Measurements from ENCODE around the gene APOD.
A peak's percentile ranks its signal among the peaks of the same experiment; 100 is the strongest.
"Not testable (repeated sequence)": the region's sequence is repeated elsewhere in the genome, so short reads cannot be mapped to it uniquely, and the experiment has no call there.

APOD gene

DNA sequence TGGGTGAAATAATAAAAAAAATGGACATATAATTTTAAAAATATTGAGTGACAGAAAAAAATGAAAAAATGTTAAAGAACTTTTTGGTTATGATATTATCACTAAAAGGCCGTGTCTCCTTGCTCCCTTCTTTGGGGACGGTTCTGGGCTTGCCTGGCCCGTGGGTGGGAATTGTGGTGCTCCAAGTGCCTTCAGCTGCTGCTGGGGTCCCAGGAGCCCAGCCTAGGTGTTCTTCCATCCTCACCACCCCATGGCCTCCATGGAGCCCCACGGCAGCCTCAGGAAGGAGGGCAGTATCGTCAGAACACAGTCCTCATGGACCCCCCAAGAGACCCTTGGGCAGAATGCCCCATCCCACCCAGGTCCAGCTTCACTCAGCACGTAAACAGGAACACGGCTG, 45.9 kb upstream of the APOD start:
- H3K9me3 ChIP-seq (replicated peaks; ENCODE audit: insufficient read depth, low read length); H3K4me3 ChIP-seq (ENCODE audit: low read length); H3K79me2 ChIP-seq (ENCODE audit: low read length); H3K9me2 ChIP-seq (replicated peaks; ENCODE audit: insufficient read depth, low read length); H3K27ac ChIP-seq (ENCODE audit: low read length); H2AFZ ChIP-seq (ENCODE audit: low read length); H3K4me2 ChIP-seq (ENCODE audit: low read depth, low read length); H4K20me1 ChIP-seq (ENCODE audit: insufficient read depth, low read length); H3K9ac ChIP-seq (ENCODE audit: low read length); H3K36me3 ChIP-seq (replicated peaks; ENCODE audit: insufficient read depth, low read length); H3F3A ChIP-seq (ENCODE audit: insufficient read depth, low read length); H3K27me3 ChIP-seq (replicated peaks; ENCODE audit: insufficient read depth, low read length); H3K4me1 ChIP-seq (ENCODE audit: low read length); DNase-seq: not testable (repeated sequence)

DNA sequence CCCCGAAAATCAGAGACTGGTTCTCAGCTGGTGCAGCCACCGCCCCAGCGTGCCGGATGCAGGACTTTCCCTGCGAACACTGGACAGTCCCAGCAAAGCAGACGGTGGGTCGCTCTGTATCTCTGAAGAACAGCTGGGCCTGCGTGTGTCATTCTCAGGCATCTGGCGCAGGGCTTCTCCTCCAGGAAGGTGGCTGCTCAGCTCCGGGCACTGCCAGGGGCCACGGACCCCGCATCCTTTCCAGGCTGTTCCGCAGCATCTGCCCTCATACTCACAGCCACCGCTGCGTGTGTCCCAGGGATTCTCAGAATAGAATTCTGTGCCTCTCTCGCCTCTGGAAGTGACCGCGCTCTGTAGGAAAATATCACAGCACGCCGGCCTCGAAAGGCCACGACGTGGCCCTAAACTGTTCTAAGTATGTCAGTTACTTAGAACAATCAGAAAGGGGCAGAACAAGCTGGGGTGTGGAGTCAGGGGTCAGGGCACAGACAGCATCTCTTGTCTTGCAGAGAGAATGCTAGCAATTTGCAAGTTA, 44.7 kb upstream of the APOD start:
- DNase-seq; H3K79me2 ChIP-seq (ENCODE audit: low read length); H4K20me1 ChIP-seq (ENCODE audit: insufficient read depth, low read length); H3F3A ChIP-seq (ENCODE audit: insufficient read depth, low read length); H3K36me3 ChIP-seq (replicated peaks; ENCODE audit: insufficient read depth, low read length); H3K9me3 ChIP-seq (replicated peaks; ENCODE audit: insufficient read depth, low read length); H3K27me3 ChIP-seq (replicated peaks; ENCODE audit: insufficient read depth, low read length); H3K27ac ChIP-seq (ENCODE audit: low read length); H3K4me3 ChIP-seq (ENCODE audit: low read length); H3K4me2 ChIP-seq (ENCODE audit: low read depth, low read length); H3K9me2 ChIP-seq (replicated peaks; ENCODE audit: insufficient read depth, low read length); H3K4me1 ChIP-seq (ENCODE audit: low read length); H3K9ac ChIP-seq (ENCODE audit: low read length); H2AFZ ChIP-seq (ENCODE audit: low read length): not testable (repeated sequence)

DNA sequence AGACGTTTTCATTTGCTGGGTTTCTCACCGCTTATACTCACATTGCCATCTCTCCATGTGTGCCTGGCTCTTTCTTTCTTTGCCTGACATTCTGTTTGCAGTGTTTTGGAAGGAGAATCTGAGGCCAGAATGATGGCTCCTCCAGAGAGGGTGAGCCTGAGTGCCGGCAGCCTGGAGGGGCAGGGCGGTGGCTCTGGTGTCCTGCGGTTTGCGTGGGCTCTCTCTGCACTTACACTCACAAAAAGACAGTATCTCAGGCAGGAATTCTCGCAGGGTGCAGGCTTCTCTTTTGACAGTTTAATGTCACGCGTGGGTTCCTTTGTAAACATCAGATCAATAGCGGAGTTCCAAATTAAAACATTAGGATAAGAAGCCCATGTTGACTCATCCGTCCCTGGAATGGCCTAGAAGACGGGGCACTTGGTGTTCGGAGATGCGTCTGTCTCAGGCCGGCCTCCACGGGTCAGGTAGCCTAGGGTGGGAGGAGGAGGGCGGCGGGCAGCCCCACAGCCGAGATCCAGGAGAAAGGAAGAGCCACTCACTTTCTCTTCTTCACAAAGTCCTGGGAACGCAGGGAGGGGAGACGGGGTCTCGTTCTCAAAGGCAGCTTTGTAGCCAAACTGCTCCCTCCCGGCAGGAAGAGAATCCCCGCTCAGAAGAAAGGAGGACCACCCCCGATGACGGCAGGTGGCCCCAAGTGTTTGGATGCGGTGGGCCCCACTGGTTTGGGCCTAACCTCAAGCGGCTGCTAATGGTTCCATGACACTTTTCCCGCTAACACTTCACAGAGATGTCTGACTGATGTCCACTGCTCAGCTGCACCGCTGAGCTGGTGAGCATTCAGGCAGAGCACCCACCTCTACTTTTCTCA, 44.0 kb upstream of the APOD start:
- H3K27ac ChIP-seq (ENCODE audit: low read length); H2AFZ ChIP-seq (ENCODE audit: low read length); H3K9me2 ChIP-seq (replicated peaks; ENCODE audit: insufficient read depth, low read length); H4K20me1 ChIP-seq (ENCODE audit: insufficient read depth, low read length); H3F3A ChIP-seq (ENCODE audit: insufficient read depth, low read length); H3K4me1 ChIP-seq (ENCODE audit: low read length); H3K9me3 ChIP-seq (replicated peaks; ENCODE audit: insufficient read depth, low read length); H3K9ac ChIP-seq (ENCODE audit: low read length); DNase-seq; H3K27me3 ChIP-seq (replicated peaks; ENCODE audit: insufficient read depth, low read length); H3K4me2 ChIP-seq (ENCODE audit: low read depth, low read length); H3K79me2 ChIP-seq (ENCODE audit: low read length); H3K36me3 ChIP-seq (replicated peaks; ENCODE audit: insufficient read depth, low read length); H3K4me3 ChIP-seq (ENCODE audit: low read length): not testable (repeated sequence)

DNA sequence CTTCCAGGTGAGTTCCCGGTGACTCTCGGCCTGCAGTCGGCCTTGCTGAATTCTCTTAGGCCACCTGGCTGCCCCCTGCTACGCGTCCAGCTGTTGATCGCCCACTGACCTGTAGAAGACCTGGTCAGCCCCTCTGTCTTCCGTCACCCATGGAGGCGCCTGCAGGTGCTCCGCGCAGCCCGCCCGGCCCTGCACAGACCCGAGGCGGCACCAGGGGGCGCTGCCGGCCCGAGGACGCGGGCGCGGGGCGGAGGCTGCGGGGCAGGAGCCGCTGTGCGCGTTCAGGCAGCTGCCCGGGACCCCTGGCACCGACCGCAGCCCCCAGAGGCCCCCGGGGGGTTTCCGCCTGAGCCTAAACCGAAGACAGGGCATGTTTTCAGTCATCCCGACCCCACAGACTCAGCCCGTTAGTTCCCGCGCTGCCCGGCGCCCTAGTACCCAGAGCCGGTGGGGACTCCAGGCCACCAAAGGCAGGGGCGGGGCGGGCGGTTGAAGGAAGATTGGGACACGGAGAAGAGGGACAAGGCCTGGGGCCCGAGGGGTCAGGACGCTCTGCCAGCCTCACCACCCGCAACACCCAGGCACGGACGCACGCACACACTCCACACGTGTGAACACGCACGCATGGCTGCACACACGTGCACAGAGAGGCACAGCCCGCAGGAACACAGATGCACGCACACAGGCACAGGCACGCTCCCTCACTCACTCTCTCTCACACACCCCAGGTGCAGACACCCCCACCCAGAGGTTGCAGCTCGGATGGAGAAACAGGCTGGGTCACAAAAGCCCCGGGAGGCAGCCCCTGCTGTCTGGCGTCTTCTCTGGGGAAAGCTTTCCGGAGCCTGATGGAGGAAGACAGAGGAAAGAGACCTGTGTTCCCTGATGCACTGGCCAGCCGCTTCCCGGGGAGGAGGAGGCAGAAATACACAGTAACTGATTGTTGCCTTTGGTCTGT, 41.1 kb upstream of the APOD start:
- H3K9me2 ChIP-seq (replicated peaks; ENCODE audit: insufficient read depth, low read length); H3K36me3 ChIP-seq (replicated peaks; ENCODE audit: insufficient read depth, low read length); H4K20me1 ChIP-seq (ENCODE audit: insufficient read depth, low read length); H2AFZ ChIP-seq (ENCODE audit: low read length); H3F3A ChIP-seq (ENCODE audit: insufficient read depth, low read length); H3K4me1 ChIP-seq (ENCODE audit: low read length); DNase-seq; H3K9me3 ChIP-seq (replicated peaks; ENCODE audit: insufficient read depth, low read length); H3K9ac ChIP-seq (ENCODE audit: low read length); H3K27me3 ChIP-seq (replicated peaks; ENCODE audit: insufficient read depth, low read length); H3K4me3 ChIP-seq (ENCODE audit: low read length); H3K79me2 ChIP-seq (ENCODE audit: low read length); H3K27ac ChIP-seq (ENCODE audit: low read length): not testable (repeated sequence)
- peak overlapping the region; percentile 54; the same call in 1 of the 2 replicates for H3K4me2 ChIP-seq (ENCODE audit: low read depth, low read length)

DNA sequence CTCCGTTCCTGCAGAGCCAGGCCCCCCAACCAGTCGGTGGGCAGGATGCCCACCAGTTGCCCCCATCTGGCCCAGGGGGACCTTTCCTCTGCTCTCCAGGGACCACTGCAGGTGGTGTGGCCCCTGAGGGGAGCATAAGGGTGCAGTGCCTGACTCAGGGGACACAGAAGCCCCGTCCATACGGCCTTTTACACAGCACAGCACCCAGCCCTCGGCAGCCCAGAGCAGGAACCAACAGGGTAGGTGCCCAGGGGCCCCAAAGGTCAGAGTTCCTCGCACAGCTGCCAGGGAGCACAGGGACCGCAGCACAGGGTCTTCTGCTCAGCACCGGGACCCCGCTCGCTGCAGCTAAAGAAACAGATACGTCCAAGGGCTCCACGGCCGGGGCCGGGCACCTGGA, 40.4 kb upstream of the APOD start:
- not testable (repeated sequence) for H3K36me3 ChIP-seq (replicated peaks; ENCODE audit: insufficient read depth, low read length); DNase-seq; H3K9ac ChIP-seq (ENCODE audit: low read length); H3K9me2 ChIP-seq (replicated peaks; ENCODE audit: insufficient read depth, low read length); H3K27me3 ChIP-seq (replicated peaks; ENCODE audit: insufficient read depth, low read length); H2AFZ ChIP-seq (ENCODE audit: low read length); H3F3A ChIP-seq (ENCODE audit: insufficient read depth, low read length); H3K79me2 ChIP-seq (ENCODE audit: low read length); H3K4me3 ChIP-seq (ENCODE audit: low read length); H3K9me3 ChIP-seq (replicated peaks; ENCODE audit: insufficient read depth, low read length); H3K27ac ChIP-seq (ENCODE audit: low read length); H4K20me1 ChIP-seq (ENCODE audit: insufficient read depth, low read length); H3K4me1 ChIP-seq (ENCODE audit: low read length); H3K4me2 ChIP-seq (ENCODE audit: low read depth, low read length)

DNA sequence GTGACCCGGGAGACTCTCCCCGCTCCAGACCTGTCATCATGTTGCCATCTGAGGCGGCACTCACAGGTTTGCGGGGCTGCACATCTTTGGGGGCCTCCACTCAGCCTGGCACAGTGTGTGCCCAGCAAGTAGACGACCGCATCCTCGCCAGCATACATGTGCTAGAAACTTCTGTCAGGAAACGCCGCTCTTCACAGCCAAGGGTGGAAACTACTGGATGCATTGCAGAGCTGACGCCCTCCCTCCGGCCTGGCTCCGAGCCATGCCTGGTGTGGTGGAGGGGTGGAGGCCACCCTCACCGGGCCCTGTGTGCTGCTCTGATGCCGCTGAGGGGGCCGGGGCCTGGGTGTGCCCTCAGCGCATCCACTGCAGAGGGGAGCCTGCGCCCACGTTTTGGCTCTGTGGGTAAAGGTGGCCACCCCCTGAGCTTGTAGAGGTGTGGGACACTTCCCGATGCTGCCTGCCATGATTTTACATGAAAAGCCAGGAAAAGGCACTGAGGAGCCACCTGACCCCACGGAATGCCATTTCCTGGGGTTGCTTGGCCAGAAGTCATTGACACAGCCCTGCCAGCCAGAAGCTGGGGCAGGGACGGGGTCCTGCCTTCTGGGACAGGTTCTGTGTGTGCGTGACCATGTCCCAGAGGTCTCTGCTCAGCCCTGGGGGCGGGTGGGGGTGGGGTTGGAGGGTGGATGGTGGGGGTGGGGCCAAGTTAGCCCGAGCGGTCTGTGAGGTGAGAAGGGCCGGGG, 39.7 kb upstream of the APOD start:
- H3K9me3 ChIP-seq (replicated peaks; ENCODE audit: insufficient read depth, low read length): not testable (repeated sequence)

DNA sequence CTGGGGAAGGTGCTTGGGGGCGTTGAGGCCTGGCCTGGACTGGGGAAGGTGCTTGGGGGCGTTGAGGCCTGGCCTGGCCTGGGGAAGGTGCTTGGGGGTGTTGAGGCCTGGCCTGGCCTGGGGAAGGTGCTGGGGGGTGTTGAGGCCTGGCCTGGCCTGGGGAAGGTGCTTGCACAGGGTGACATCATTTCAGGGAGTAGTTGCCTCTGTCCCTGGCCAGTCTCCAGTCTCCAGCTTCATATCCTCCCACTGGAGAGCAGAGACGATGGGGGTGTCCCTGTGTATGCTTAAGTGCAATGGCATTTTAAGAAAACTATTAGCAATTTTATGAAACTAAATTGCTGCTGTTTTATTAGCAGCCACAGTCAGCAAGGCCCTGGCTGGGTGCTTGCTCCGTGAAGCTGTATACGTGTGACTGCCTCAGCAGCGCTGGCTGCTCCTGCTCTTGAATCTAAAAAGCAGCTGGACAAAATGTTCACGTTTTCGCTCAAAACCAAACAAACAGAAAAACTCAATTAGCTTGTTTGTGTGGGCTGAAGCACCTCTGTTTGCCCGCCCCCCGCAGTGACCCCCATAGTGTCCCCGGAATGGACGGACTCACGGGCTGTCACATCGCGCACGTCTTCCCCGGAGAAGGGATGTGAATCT, 38.9 kb upstream of the APOD start:
- H3K27me3 ChIP-seq (replicated peaks; ENCODE audit: insufficient read depth, low read length); H3K4me2 ChIP-seq (ENCODE audit: low read depth, low read length); H3K9me3 ChIP-seq (replicated peaks; ENCODE audit: insufficient read depth, low read length); H4K20me1 ChIP-seq (ENCODE audit: insufficient read depth, low read length); H3K36me3 ChIP-seq (replicated peaks; ENCODE audit: insufficient read depth, low read length); H3K4me3 ChIP-seq (ENCODE audit: low read length); H2AFZ ChIP-seq (ENCODE audit: low read length); H3K27ac ChIP-seq (ENCODE audit: low read length); DNase-seq; H3K9ac ChIP-seq (ENCODE audit: low read length); H3K4me1 ChIP-seq (ENCODE audit: low read length); H3F3A ChIP-seq (ENCODE audit: insufficient read depth, low read length); H3K9me2 ChIP-seq (replicated peaks; ENCODE audit: insufficient read depth, low read length); H3K79me2 ChIP-seq (ENCODE audit: low read length): not testable (repeated sequence)

More for the DNA sequence above, 39.7 kb upstream of the APOD start:
- H3K4me1 ChIP-seq (ENCODE audit: low read length); H3K4me2 ChIP-seq (ENCODE audit: low read depth, low read length); H3K9me2 ChIP-seq (replicated peaks; ENCODE audit: insufficient read depth, low read length); H3K4me3 ChIP-seq (ENCODE audit: low read length); H4K20me1 ChIP-seq (ENCODE audit: insufficient read depth, low read length); H2AFZ ChIP-seq (ENCODE audit: low read length); H3K27ac ChIP-seq (ENCODE audit: low read length); H3K9ac ChIP-seq (ENCODE audit: low read length); H3K36me3 ChIP-seq (replicated peaks; ENCODE audit: insufficient read depth, low read length); H3F3A ChIP-seq (ENCODE audit: insufficient read depth, low read length); H3K79me2 ChIP-seq (ENCODE audit: low read length); H3K27me3 ChIP-seq (replicated peaks; ENCODE audit: insufficient read depth, low read length); DNase-seq: not testable (repeated sequence)

All from MM.1S (cell line).